GM21786 (cell line): ENCODE data around the gene GLOD5.

Experiments used
- ATAC-seq: cut with Tn5 transposase; IDR thresholded peaks from one replicate; pipeline ENCODE4 v1.9.1; 2021; ENCODE audit not compliant: unreplicated experiment

Gene GLOD5

GRCh38 chrX:48753708-48754228 is 7.8 kb upstream of the GLOD5 start:
- ATAC-seq = no peak

DNA sequence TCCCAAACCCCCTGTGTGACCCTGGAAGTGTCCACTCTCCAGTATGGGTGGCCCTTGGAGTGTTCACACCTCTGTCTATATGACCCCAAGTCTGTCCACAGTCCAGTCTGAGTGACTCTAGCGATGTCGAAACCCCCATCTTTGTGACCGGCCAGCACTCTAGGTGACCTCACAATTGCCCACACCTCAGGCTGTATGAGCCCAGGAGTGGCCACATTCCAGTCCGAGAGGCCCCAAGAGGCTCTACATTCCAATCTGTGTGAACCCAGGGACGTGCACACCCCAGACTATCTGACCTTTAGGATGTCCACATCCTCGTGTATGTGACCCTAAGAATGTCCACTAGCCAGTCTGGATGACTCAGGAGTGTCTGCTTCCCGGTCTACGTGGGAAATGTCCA is 7.3 kb upstream of the GLOD5 start:
- no peak for ATAC-seq

DNA sequence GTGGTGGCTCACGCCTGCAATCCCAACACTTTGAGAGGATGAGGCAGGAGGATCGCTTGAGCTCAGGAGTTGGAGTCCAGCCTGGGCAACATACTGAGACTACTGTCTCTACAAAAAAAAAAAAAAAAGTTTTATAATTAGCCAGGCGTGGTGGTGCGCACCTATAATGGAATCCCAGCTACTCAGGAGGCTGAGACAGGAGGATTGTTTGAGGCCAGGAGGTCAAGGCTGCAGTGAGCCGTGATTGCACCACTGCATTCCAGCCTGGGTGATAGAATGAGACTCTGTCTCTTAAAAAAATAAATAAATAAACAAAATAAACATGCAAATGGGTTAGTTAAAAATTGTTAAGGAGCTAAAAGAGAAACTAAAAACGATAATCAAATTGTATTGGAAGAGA is 7.7 kb downstream of the GLOD5 start:
- ATAC-seq = no peak

GRCh38 chrX:48770296-48770695 is 8.7 kb downstream of the GLOD5 start:
- no peak for ATAC-seq

- no peak for ATAC-seq
Measured at GRCh38 chrX:48772602-48773001, 11.1 kb downstream of the GLOD5 start.

GRCh38 chrX:48776818-48777439 is 15.4 kb downstream of the GLOD5 start:
- no peak for ATAC-seq

- ATAC-seq = no peak
Measured at GRCh38 chrX:48779399-48779798, 17.9 kb downstream of the GLOD5 start.

GRCh38 chrX:48781705-48782104 is 20.2 kb downstream of the GLOD5 start:
- ATAC-seq = no peak

- ATAC-seq = no peak
Measured at GRCh38 chrX:48782216-48782615, 20.7 kb downstream of the GLOD5 start.

DNA sequence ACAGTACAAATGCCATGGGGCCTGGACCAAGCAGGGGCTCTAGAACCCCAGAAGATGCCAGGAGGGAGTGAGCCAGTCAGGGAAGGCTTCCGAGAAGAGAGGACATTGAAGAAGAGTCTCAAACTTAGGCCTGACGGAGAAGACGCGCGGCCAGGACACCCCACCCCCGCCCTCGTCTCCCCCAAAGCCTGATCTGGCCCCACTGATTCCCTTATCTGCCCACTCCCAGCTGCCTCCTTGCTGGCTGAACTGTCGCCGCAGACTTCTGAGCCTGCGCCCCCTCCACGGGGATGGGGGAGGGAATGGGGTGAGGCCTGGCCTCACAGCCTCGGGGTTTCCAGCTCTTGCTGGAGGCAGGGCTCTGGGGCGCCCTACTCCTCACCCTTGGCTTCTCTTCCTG is 21.2 kb downstream of the GLOD5 start:
- ATAC-seq = no peak

GRCh38 chrX:48784726-48785125 is 23.2 kb downstream of the GLOD5 start:
- ATAC-seq = no peak

- no peak for ATAC-seq
Measured at GRCh38 chrX:48785186-48785539, 23.6 kb downstream of the GLOD5 start.

DNA sequence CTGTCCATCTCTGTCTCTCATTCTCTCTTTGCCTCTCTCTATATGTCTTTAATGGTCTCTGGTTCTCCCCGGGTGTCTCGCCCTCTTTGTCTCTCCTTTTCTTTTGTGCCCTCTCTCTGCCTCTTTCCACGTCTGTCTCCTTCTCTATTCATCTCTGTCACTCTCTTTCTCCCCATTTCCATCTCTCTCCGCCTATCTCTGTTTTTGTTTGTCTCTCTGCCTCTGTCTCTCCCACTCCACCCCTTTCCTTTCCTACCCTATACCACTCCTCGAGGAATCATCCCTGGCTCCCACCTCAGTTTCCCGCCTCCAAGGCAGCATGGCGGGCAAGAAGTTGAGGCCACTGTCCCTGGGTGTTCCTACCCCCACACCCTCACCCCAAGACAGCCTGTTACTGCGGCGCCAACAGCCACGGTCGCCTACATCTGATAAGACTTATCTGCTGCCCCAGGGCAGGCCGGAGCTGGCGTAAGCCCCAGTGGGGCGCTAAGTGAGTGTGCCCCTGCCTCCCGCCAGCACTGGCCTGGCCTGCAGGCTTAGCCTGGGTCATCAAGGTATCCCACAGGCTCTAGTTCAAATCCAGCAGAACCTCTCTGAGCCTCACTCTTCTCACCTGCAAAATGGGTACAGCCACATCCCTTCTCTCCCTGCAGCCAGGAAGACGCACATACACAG is 24.1 kb downstream of the GLOD5 start:
- ATAC-seq = no peak

DNA sequence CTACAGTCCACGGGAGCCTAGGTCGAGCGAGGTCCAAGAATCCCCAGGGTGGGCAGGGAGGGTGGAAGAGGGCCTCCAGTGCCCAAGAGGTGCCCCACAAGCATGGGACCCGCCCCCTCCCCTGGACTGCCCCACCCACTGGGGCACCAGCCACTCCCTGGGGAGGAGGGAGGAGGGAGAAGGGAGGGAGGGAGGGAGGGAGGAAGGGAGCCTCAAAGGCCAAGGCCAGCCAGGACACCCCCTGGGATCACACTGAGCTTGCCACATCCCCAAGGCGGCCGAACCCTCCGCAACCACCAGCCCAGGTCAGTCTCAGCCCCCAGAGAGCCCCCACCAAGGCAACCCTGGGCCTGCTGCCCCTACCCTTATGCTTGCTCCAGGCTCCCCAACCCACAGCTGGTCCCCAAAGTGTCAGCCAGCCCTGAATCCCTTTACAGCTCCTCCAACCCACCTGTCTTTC is 24.8 kb downstream of the GLOD5 start, which contains the start of gene GATA1:
TSS of gene GATA1 (plus strand) at position 250 of the 460 bp plus-strand sequence. CDS start 4,520 bp downstream, outside the sequence.
- no peak for ATAC-seq

GRCh38 chrX:48786825-48787504 is 25.4 kb downstream of the GLOD5 start:
- no peak for ATAC-seq

DNA sequence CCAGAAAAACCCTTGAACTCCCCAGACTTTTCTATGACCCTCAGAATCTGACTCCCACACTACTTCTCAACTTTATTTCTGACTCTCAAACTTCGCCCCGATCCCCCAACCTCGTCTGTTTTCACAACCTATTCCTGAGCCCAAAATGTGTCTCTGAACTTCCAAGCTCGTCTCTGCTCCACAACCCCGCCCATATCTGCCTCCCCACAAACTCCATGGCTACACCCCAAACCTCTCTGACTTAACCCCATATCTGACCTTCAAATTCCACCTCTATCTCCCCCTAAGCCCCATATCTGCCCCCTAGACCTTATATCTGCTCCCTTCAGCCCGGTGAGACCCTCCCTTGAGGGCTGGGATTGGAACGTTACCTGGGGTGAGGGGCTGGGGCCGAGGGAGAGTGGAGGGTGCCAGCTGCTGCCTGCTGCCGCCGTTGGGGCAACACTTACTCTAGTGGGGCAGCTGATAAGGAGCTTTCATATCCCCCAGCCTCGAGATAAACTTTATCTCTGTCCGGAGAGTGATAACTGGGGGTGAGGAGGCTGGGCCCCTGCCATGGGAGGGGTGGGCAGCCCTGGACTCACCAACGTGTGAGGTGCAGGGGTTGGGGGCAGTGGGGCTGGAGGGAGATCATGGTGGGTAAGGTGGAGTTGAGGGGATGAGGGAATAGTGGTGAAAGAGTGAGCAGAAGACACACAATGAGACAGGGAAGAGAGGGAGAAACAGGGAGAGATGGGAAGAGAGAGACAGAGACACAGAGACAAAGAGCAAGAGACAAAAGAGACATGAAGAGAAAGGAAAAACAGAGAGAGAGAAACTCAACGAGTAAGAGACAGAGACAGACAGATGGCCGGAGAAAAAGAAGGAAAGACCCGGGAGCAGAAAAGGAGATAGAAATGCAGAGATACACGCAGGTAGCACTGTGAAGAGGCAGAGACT is 26.2 kb downstream of the GLOD5 start:
- no peak for ATAC-seq

GRCh38 chrX:48789366-48790220 is 28.0 kb downstream of the GLOD5 start:
- no peak for ATAC-seq

DNA sequence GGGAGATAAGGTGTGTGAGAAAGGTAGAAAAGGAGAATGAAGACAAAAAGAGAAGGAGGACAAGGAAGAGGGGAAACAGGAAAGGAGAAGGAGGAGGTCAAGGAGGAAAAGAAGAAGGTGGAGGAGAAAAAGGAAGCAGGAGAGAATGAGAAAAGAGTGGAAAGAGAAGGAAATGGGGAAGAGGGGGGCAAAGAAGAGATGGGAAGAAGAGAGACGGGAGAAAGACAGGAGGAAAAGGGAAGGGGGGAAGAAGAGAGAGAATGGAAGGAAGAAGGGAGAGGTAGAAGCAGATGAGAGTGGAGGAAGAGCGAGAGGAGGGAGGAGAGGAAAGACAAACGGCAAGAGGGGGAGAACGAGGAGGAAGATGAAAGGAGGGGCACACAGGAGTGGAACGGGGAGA is 28.9 kb downstream of the GLOD5 start:
- no peak for ATAC-seq

GRCh38 chrX:48791063-48791820 is 29.7 kb downstream of the GLOD5 start:
- ATAC-seq = no peak
